ENCODE data around the gene ME3.

- TF ChIP-seq CTCF (IDR thresholded peaks at IDR 0.05) = no peak
- TF ChIP-seq EZH2 (IDR thresholded peaks at IDR 0.05) = no peak
- TF ChIP-seq EZH2phosphoT487 (IDR thresholded peaks at IDR 0.05) = no peak
Observed at GRCh38 chr11:86442827-86443226, 229.6 kb downstream of the ME3 start.

Measured in neural progenitor cell (in vitro differentiated cells).